Parathyroid adenoma (tissue), 2 donors: Measurements from ENCODE around the gene PRDM16.

Experiments used
- H2AFZ ChIP-seq: fragments of 300-600 bp; sonication (generic); one replicate; pipeline ENCODE4 v1.7.0; 2017; ENCODE audit warnings: antibody characterized with exemption, mild to moderate bottlenecking
- H3K27ac ChIP-seq: fragments of 300-600 bp; sonication (generic); one replicate; pipeline ENCODE4 v1.7.0; 2017
- H3K27me3 ChIP-seq: fragments of 300-600 bp; sonication (generic); one replicate; pipeline ENCODE4 v1.7.0; 2017; ENCODE audit warnings: low read length; ENCODE audit not compliant: control insufficient read depth, insufficient read depth
- H3K36me3 ChIP-seq: fragments of 300-600 bp; sonication (generic); one replicate; pipeline ENCODE4 v1.7.0; 2017; ENCODE audit warnings: low read length; ENCODE audit not compliant: control insufficient read depth, insufficient read depth
- H3K4me1 ChIP-seq: fragments of 300-600 bp; sonication (generic); one replicate; pipeline ENCODE4 v1.7.0; 2017; ENCODE audit warnings: control low read depth
- H3K4me2 ChIP-seq: fragments of 300-600 bp; sonication (generic); one replicate; pipeline ENCODE4 v1.7.0; 2017; ENCODE audit warnings: low read length
- H3K4me3 ChIP-seq: fragments of 300-600 bp; sonication (generic); one replicate; pipeline ENCODE4 v1.7.0; 2017; ENCODE audit warnings: low read depth, low read length
- H3K79me2 ChIP-seq: fragments of 300-600 bp; sonication (generic); one replicate; pipeline ENCODE4 v1.7.0; 2017; ENCODE audit warnings: control low read depth
- H3K9ac ChIP-seq: fragments of 300-600 bp; sonication (generic); one replicate; pipeline ENCODE4 v1.7.0; 2017; ENCODE audit warnings: mild to moderate bottlenecking
- H3K9me3 ChIP-seq: fragments of 300-600 bp; sonication (generic); one replicate; pipeline ENCODE4 v1.7.0; 2017; ENCODE audit warnings: low read length; ENCODE audit not compliant: control insufficient read depth
- TF ChIP-seq, protein P1 (sequence below): fragments of 300-600 bp; sonication (generic); IDR thresholded peaks from one replicate; pipeline ENCODE4 v1.7.0; 2017; ENCODE audit warnings: antibody characterized with exemption, mild to moderate bottlenecking
- donor health status: primary hyperparathyroidism.

The PRDM16 gene

DNA sequence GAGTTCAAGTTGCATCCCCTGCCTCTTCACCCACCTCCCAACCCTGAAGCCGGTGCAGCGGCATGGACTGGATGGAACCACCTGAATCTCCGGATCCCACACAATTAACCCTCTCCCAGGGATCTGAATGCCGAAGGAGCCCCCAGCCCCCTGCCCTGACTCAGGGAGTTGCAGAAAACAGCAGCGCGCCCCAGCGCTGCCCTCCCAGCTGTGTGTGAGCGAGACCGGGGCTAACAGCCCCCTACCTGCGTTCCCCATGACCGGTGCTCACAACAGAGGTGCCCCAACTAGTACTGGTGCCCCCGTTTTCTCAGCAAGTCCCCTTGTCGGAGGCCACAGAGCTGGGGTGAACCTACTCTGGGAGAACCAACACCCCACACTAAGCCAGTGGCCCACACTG lies 136.8 kb downstream of the PRDM16 start:
- Histone ChIP-seq H3K4me1 (no peaks in the 10 kb centered on the region), H3K4me2 (no peak overlapping the region), H3K27ac (no peak overlapping the region), H3K36me3 (no peaks in the 10 kb centered on the region), H3K9me3 (no peaks in the 10 kb centered on the region), H3K4me3 (no peak overlapping the region), H3K9ac (no peak overlapping the region), H2AFZ (no peak overlapping the region), H3K79me2 (no peaks in the 10 kb centered on the region), H3K27me3 (no peaks in the 10 kb centered on the region)
- TF ChIP-seq, protein P1, sequence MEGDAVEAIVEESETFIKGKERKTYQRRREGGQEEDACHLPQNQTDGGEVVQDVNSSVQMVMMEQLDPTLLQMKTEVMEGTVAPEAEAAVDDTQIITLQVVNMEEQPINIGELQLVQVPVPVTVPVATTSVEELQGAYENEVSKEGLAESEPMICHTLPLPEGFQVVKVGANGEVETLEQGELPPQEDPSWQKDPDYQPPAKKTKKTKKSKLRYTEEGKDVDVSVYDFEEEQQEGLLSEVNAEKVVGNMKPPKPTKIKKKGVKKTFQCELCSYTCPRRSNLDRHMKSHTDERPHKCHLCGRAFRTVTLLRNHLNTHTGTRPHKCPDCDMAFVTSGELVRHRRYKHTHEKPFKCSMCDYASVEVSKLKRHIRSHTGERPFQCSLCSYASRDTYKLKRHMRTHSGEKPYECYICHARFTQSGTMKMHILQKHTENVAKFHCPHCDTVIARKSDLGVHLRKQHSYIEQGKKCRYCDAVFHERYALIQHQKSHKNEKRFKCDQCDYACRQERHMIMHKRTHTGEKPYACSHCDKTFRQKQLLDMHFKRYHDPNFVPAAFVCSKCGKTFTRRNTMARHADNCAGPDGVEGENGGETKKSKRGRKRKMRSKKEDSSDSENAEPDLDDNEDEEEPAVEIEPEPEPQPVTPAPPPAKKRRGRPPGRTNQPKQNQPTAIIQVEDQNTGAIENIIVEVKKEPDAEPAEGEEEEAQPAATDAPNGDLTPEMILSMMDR: no peak

DNA sequence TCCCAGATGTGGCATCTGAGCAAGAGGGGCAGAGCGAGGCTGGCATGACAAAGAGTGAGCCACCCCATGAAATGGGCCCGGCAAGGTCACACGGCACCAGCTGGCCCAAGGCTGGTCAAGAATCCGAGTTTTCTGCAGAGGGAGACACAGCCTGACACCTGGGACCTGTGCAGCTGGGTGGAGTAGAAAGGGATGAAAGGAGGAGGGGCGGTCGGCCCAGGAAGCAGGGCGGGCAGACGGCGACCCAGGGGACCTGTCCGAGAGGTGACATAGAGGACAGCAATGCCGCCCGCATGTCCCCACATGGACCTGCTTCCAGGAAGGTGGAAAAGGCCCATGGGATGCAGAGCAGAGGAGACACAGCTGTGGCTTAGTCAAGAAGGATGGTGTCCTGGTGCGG lies 137.7 kb downstream of the PRDM16 start:
- no peaks in the 10 kb centered on the region for H3K27me3 ChIP-seq
- TF ChIP-seq, protein P1: no peak
- H3K9ac ChIP-seq: no peak overlapping the region
- H3K27ac ChIP-seq: no peak overlapping the region
- H3K4me3 ChIP-seq: no peak overlapping the region
- H2AFZ ChIP-seq: no peak overlapping the region
- H3K9me3 ChIP-seq: no peaks in the 10 kb centered on the region
- no peaks in the 10 kb centered on the region for H3K36me3 ChIP-seq
- no peaks in the 10 kb centered on the region for H3K4me1 ChIP-seq
- H3K79me2 ChIP-seq: no peaks in the 10 kb centered on the region
- H3K4me2 ChIP-seq: no peak overlapping the region

DNA sequence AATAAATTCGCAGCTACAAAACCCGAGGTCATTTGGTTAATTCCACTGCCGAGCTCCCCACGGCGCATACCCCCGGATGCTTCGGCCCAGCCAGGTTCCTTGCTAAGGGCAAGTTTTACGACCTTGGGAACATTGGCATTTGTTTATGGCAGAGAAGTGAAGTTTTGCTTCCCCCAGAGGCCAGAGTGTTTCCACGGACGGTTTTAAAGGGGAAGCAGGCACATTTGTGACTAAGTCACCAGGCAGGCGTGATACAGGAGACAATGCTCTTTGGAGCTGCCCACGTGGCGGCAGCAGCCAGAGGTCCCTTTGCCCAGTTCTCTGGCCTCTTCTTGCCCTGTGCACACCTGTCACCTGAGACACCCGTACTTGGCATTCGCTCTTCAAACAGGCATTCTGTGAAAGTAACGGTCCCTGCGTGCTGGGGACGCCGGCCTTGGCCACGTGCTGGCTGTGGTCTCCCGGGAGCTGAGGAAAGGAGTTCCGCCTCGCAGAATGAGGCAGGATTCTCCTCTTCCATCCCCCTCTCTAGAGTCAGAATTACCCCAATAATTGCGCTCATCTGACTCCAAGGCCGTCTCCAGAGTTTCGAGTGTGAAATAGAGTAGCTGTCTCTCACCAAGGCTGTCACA lies 138.3 kb downstream of the PRDM16 start:
- no peak overlapping the region for H3K9ac ChIP-seq
- H3K4me1 ChIP-seq: no peaks in the 10 kb centered on the region
- H3K27me3 ChIP-seq: no peaks in the 10 kb centered on the region
- no peaks in the 10 kb centered on the region for H3K79me2 ChIP-seq
- no peaks in the 10 kb centered on the region for H3K36me3 ChIP-seq
- H3K9me3 ChIP-seq: no peaks in the 10 kb centered on the region
- H3K27ac ChIP-seq: no peak overlapping the region
- no peak overlapping the region for H3K4me3 ChIP-seq
- TF ChIP-seq, protein P1: no peak
- H2AFZ ChIP-seq: no peak overlapping the region
- H3K4me2 ChIP-seq: no peak overlapping the region

DNA sequence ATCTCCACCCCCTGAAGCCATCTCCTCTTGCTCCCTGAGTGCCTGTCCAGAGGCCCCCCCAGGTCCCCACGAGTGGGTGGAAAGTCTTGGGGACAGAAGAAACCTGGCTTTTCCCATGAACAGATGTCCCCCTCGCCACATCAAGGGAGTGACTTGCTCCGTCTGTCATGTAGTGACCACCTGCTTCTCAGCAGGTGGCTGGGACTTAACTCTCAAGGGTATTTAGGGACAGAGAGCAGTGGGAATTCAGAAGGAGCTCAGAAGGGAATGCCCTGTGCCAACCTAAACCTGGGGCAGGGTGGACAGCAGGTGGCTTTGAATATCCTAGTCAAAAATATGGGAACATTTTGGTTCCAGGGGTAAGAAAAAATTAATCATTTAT lies 139.8 kb downstream of the PRDM16 start:
- Histone ChIP-seq H3K4me2 (no peak overlapping the region), H3K9ac (no peak overlapping the region), H3K36me3 (no peaks in the 10 kb centered on the region), H3K9me3 (no peaks in the 10 kb centered on the region), H3K79me2 (no peaks in the 10 kb centered on the region), H2AFZ (no peak overlapping the region), H3K4me1 (no peaks in the 10 kb centered on the region), H3K4me3 (no peak overlapping the region), H3K27me3 (no peaks in the 10 kb centered on the region), H3K27ac (no peak overlapping the region)
- TF ChIP-seq, protein P1: no peak

DNA sequence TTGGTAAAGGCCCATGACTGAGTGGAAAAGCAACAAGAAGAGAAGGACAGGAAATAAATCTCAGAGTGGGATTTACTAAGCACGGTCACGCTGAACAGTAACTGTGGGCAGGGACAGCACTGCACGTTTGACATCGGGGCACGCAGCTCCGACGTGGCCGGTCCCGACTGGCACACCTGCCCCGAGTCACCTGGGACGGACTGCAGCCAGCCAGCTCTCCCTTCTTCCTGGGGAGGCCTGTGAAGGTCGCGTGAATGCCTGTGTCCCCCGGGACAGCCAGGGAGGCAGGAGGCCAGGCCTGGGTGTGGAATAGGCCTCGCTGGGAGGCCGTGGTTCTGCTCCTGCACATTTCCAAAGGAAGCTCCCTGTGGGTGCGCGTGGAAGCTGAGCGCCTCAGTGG lies 140.2 kb downstream of the PRDM16 start:
- H3K79me2 ChIP-seq: no peaks in the 10 kb centered on the region
- H3K27me3 ChIP-seq: no peaks in the 10 kb centered on the region
- TF ChIP-seq, protein P1: no peak
- no peak overlapping the region for H2AFZ ChIP-seq
- no peak overlapping the region for H3K4me3 ChIP-seq
- no peaks in the 10 kb centered on the region for H3K4me1 ChIP-seq
- H3K36me3 ChIP-seq: no peaks in the 10 kb centered on the region
- H3K9ac ChIP-seq: no peak overlapping the region
- no peak overlapping the region for H3K4me2 ChIP-seq
- H3K27ac ChIP-seq: no peak overlapping the region
- H3K9me3 ChIP-seq: no peaks in the 10 kb centered on the region
